GM18499 (cell line): ENCODE data around the gene ASGR1.

ENCODE experiments used
- ATAC-seq: cut with Tn5 transposase; IDR thresholded peaks from one replicate; pipeline ENCODE4 v1.9.1; 2021; ENCODE audit warnings: moderate number of reproducible peaks; ENCODE audit not compliant: insufficient read depth, unreplicated experiment

Gene ASGR1, protein sequence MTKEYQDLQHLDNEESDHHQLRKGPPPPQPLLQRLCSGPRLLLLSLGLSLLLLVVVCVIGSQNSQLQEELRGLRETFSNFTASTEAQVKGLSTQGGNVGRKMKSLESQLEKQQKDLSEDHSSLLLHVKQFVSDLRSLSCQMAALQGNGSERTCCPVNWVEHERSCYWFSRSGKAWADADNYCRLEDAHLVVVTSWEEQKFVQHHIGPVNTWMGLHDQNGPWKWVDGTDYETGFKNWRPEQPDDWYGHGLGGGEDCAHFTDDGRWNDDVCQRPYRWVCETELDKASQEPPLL

DNA sequence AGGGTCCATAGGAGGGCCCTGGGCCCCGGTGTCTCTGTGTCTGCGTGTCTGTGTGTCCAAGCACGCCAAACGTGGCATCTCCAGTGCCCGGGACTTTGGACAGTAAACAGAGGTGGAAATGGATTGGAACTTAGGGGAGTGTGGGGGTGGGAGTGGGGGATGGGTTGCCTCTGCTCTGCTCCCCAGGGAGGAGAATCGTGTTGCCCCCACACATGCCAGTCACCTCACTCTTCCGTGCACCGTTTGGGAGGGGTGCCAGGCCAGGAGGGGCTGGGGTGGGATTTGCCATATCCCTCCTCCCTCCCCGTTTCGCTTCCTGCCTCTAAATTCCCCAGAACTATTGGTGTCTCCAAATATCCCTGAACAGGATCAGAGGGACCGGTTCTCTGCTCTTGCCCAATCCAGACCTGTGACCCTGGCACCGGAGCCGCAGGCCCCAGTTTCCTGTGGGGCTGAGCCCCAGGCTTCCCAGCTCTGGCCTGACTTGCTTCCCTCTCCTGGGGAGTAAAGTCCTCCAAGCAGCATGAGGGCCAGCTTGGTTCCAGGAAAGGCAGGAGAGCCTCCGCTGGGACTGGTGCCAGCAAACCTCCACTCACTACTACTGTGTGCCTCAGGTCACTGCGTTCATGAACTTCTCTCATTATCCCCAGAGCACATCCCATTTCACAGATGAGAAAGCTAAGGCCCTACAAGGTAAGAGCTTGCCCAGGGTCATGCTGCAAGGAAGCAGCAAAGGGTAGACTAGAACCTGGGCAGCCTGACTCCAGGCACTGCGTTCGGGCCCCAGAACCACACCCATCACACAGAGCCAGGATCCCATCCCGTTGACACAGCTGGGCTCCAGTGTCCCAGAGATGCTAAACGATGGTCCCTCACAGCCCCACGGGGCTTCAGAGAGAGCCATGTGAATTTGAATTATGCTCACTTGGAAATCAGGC, at the start of gene ASGR1:
ASGR1 (minus strand) TSS at position 54 of the 938 bp plus-strand sequence. CDS start 807 bp downstream, outside the sequence.
- no peak for ATAC-seq

DNA sequence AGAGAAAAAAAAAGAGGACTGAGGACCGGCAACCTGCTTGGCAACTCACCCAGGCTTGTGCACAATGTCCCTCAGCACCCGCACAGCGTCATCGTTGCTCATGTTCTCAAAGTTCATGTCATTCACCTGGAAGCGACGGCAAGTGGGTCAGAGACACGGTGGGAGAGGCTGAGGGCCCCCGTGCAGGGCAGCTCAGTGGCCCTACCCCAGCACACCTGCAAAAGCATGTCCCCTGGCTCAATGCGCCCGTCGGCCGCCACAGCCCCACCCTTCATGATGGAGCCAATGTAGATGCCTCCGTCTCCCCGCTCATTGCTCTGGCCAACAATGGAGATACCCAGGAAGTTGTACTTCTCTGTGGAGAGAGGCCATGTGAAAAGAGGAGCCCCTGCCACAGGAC, 49.8 kb upstream of the ASGR1 start:
- ATAC-seq = no peak

DNA sequence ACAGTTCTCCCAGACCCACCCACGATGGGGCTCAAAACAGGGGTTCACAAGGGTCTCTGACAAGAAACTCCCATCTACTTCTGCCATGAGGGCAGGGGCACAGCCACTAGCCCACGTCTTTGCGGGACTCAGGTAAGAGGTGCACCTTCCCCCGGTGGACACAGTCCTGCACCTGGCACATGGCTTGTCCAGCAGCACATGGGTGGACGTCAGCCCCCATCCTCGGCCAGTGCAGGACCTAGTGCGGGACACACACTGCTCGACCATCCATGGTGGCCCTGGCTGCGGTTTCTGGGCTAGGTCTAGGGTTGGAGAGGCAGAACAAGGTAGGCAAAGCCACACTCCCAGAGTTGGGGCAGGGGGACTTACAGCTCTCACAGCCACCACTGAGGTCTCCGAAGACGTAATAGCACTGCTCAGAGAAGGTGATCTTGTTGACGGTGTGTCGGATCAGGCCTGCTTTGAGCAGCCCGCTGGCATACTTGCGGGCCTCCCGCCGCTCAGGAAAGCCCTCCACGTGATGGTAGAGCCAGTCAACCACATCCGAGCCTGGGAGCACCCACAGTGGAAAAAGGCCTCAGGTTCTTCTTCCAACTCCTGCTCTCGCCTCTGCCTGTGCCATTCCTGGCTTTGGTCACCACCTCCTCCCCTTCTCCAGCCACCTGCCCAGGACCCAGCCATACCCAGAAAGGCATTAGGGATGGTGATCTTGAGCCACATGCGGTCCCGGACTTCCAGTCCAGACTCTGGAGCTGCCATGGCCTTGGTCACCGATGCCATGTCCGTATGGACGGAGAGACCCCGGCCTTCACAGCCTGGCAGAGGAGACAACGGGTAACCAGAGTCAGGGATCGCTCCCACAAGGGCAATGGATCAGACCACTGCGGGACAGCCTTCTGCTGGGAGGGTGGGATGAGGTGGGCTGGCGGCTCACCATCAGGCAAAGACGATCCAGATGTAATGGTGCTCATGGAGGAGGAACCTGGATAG, 47.8 kb upstream of the ASGR1 start:
- no peak for ATAC-seq

DNA sequence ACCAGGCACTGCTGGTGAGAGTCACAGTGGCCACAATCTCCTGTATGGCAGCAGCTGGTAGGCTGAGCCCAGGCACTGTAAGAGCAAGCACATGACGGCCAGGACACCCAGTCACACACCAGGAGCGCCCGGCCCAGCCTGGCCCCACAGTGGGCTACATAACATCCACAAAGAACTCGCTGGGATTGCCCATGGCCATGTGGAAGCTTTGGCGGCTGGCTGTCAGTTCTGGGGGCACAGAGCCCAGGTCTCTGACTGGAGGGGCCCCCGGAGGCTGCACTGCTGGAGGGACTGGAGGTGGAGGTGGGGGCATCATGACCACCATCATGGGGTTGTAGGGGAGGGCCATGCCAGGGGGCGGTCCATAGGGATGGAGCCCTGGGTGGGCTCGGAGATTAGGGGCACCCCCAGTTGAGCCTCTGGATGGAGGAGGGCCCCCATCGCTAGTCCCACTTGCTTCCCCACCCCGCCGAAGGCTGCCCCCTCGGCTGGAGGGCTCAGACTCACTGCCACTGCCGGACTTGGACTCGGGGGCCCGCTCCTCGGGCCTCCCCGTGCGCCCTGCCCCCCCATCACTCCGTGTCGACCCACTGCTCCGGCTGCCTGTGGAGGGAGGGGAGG, 46.7 kb upstream of the ASGR1 start:
- ATAC-seq = no peak

DNA sequence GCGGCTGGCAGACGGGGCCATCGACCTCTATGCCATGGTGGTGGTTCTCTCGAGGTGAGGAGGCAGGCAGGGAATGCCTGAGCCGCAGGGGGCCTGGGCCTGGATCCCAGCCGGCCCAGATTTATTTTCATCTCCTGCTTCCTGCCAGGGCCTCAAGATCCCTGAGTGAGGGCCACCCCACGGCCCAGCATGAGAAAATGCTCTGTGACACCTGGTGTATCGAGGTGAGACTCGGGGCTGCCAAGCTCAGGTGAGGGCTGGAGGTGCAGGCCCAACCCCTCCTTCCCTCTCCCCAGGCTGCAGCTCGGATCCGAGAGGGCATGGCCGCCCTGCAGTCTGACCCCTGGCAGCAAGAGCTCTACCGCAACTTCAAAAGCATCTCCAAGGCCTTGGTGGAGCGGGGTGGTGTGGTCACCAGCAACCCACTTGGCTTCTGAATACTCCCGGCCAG, 45.5 kb upstream of the ASGR1 start:
- ATAC-seq = no peak

DNA sequence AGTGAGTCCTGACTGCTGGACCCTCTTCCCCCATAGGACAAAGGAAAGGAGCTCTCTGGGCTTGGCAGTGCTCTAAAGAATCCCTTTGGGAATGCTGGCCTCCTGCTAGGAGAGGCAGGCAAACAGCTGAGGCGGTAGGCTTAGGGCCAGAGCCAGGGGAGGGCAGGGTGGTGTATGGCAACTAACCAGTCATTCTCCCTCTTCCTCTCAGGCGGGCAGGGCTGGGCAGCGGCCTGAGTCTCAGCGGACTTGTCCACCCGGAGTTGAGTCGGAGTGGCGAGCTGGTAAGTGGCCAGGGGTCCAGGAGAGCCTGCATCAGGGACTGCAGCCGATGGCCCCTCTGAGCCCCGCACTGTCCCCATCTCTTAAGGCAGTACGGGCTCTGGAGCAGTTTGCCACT, 44.9 kb upstream of the ASGR1 start:
- ATAC-seq = no peak

DNA sequence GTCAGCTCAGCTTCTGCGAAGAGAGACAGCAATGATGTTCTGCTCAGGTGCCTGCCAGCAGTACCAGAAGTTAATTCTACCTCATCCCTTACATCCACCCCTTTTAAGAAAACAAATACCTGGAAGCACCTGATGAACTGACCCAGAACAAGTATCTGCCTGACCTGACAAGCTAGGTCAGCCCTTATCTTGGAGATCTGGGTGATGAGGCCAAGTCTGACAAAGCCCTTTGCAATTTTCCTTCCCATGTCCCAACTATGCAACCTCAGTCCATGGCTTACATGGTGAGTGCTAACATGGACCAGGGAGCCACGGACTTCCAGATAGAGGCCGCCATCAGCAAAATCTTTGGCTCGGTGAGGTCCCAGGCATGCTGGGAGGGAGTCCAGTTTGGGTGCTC, 44.2 kb upstream of the ASGR1 start:
- ATAC-seq = no peak

DNA sequence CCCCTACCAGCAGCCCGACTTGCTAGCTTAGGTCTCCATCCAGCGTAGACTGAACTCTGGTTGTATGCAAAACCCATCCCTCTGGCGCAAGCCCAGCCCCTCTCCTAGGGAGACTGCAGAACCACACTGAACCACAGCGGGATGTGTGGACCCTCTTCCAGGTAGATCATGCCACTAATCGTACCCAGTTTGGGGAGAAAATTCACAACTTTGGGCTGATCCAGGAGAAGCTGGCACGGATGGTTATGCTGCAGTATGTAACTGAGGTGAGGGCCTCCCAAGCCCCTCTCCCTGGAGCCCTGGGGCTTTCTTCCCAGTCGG, 43.8 kb upstream of the ASGR1 start:
- no peak for ATAC-seq

DNA sequence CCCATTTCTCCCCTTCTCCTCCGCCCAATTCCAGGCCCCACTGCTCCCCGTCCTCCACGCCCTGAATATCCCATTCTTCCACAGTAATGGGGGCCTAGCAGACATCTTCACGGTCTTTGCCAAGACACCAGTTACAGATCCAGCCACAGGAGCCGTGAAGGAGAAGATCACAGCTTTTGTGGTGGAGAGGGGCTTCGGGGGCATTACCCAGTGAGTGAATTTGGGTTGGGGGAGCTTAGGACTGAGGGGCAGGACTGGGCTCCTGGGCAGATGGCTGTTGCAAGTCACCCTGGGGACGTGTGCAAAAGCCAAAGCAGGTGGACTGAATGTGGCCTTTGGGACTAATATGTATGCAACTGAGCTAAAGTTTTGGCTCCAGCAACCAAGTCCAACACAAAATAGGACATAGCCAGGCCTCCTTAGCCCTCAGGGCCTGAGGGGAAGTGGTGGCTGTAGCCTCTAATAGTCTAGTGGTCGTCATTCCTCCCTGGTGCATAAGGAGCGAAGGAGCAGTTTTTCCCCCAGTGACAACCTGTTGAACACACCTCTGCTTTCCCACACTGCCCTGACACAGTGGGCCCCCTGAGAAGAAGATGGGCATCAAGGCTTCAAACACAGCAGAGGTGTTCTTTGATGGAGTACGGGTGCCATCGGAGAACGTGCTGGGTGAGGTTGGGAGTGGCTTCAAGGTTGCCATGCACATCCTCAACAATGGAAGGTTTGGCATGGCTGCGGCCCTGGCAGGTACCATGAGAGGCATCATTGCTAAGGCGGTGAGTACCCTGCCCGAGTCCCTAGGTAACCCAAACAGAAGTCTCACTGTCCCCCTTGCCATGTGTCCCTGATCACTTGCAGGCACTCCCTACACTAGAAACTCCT, 43.2 kb upstream of the ASGR1 start:
- ATAC-seq = no peak

DNA sequence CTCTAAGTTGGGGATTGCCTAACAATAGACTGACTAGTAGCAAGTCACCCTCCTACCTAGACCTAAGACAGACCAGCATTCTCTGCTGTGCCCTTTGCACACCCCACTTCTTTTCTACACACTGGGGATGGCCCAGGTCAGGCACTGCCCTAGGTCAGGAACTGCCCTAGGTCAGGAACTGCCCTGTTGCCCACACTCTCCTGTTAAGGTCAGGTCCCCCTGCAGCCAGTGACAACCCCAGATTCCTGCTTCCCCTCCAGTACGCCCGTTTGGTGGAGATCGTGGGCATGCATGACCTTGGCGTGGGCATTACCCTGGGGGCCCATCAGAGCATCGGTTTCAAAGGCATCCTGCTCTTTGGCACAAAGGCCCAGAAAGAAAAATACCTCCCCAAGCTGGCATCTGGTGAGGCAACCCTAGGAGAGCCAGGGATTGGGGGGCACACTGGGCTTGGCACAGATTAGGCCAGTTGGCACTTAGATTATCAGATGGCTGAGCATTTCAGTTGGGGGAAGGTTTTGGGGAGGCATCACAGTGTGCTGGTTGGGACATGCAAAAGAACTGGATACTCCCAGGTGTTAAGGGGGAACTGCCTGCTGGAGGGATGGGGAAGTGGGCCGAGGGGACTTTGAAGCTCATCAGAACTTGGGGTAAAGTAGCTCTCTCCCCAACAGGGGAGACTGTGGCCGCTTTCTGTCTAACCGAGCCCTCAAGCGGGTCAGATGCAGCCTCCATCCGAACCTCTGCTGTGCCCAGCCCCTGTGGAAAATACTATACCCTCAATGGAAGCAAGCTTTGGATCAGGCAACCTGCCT, 42.3 kb upstream of the ASGR1 start:
- no peak for ATAC-seq

DNA sequence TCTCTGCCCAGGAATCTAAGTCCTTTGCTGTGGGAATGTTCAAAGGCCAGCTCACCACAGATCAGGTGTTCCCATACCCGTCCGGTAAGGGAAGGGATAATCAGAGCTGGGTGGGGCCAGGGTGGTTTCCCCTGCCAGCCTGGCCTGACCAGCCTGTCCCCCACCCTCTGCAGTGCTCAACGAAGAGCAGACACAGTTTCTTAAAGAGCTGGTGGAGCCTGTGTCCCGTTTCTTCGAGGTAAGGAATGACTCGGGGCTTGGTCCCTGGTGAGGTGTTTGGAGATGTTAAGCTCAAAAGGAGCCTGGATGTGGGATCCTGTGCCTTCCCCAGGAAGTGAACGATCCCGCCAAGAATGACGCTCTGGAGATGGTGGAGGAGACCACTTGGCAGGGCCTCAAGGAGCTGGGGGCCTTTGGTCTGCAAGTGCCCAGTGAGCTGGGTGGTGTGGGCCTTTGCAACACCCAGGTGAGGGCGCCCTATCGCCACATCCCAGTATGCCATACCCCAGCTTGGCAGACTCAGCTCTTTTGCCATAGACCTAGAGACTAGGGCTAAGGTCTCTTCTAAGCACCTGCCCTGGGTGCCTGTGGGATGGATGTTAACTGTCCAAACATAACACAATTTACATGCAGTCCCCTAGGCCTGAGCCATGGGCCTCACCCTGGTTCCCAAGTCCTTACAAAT, 41.6 kb upstream of the ASGR1 start:
- ATAC-seq = no peak

DNA sequence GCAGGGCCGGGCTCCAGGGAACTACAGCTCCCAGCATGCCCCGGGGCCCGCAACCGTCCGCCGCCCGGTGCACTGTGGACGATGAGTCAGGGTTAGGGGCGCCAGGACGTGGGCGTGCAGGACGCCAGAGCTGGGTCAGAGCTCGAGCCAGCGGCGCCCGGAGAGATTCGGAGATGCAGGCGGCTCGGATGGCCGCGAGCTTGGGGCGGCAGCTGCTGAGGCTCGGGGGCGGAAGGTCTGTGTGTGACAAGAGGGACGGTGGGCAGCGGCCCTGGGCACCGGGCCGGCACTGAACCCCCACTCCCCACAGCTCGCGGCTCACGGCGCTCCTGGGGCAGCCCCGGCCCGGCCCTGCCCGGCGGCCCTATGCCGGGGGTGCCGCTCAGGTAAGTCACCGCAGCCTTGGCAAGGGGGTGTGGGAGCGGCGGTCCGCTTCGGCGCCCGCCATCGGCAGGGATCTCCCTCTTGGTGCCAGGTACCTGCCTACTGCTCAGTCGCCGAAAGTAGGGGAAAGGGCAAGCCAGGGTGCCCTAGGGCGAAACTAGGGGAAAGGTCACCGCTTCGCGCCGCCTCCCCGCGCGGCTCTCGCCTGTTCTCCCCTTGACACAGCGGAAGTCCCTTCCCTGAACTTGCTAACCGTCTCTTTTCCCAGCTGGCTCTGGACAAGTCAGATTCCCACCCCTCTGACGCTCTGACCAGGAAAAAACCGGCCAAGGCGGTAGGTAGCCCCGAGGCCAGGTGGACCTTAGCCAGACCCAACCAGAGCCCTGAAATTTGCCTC, 40.8 kb upstream of the ASGR1 start, which contains the start of the genes ACADVL and DLG4:
ACADVL (plus strand) TSS at position 127 of the 781 bp plus-strand sequence; CDS start at position 174, 47 bp downstream.
DLG4 (minus strand) TSS at position 25 of the 781 bp plus-strand sequence.
- ATAC-seq = no peak

DNA sequence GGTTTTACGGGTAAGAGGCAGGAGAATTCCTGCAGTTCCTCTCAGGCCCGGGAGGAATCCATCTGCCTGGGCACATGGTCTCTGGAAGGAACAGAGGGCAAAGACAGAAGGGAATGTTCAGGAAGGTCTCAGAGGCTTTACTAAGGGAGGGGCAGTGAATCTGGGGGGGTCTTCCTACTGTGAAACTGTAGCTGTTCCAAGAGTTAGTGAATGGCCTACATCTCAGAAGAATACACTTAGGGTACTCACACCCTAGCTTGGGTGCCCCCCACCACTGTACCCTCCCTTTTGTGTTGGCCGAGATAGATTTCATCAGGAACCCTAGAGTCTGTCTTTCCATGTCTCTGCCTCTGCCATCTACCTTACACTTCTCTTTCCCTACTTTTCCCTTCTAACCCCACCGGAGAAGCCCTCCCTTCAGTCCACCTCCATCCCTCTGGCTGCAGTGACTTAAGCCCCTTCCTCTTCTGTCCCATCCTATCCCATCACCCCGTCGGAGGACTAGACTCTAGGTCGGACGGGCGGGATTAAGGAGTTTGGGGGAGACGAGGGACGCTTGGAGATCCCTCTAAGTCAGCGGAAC, 40.1 kb upstream of the ASGR1 start:
- ATAC-seq = no peak

DNA sequence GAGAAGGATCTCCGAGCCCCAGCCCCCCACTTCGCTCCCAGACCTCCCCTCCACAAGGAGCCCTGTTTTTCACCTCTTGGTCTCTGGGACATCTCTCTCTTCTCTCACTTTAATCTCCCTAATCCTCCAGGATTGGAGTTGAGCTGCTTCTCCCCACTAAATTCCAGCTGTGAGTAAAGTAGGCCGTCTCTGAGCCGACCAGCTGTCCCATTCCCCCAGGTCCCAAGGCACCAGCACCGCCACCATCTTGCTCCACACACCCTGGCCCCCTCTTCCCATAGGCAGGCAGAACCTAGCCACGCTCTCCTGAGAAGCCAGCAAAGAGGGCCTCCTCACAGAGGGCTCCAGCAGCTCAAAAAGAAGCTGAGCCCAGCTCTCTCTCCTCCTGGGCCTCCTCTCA, 39.6 kb upstream of the ASGR1 start:
- ATAC-seq = no peak

DNA sequence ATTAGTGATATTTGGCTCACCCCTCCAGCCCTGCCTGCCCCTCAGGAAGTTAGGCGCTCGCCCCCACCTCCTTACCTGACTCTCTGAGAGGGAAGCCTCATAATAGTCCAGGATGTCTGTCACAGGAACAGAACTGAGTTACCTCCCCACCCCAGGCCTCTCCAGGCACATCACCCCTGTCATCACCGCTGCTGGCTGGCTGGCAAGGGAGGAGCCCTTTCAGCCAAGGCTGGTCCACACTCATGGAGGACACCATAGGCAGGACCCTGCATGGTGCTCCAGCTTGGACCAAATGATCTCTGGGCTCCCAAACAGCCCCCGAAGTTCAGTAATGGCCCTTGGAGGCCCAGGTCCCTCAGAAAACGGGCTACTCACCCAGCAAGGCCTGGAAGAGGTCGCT, 39.0 kb upstream of the ASGR1 start:
- no peak for ATAC-seq
